ENCODE data around the gene RAB3IL1.
"Not testable (repeated sequence)": the region's sequence is repeated elsewhere in the genome, so short reads cannot be mapped to it uniquely, and the experiment has no call there.

The RAB3IL1 gene

DNA sequence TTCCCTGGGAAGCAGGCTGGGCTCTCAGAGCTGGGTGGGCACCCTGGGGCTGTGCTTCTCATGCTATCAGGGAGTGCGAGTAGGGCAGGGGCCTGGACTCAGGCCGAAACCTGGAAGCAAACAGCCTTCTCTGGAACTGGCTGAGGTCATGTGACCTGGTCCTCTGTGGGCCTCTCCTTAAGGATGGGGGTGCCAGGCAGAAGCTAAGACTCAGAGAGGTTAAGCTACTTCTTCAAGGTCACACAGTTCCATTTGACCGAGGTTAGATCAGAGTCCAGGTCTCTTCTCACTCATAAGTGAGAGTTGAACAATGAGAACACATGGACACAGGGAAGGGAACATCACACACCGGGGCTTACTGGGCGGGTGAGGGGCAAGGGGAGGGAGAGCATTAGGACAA, 33.4 kb downstream of the RAB3IL1 start:
- no peak for DNase-seq

DNA sequence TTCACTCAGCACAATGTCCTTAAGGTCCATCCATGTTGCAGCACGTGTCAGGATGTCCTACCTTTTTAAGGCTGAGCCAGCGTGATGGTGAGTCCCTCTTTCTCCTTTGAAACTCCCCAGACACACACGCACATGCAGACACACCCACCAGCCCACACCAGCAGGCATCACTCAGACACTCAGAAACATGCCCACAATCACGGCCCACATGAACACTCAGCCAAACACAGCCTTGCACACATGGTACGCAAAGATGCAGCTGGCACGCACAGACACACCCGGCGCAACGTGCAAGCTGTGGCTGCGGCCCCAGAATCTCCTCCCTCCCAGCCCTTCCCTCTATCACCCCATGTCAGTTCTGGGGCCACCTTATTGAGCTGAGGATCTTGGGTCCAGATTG, 34.0 kb downstream of the RAB3IL1 start:
- DNase-seq = no peak

DNA sequence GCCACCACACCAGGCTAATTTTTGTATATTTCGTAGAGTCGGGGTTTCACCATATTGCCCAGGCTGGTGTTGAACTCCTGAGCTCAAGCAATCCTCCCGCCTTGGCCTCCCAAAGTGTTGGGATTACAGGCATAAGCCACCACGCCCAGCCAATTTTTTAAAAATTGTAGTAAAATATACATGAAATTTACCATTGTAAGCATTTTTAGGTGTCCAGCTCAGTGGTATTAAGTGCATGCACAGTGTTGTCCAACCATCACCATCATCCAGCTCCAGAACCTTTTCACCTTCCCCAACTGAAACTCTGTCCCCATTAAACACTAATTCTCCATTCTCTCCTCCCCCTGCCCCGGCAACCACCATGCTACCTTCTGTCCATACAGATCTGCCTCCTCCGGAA, 34.5 kb downstream of the RAB3IL1 start:
- DNase-seq = no peak

DNA sequence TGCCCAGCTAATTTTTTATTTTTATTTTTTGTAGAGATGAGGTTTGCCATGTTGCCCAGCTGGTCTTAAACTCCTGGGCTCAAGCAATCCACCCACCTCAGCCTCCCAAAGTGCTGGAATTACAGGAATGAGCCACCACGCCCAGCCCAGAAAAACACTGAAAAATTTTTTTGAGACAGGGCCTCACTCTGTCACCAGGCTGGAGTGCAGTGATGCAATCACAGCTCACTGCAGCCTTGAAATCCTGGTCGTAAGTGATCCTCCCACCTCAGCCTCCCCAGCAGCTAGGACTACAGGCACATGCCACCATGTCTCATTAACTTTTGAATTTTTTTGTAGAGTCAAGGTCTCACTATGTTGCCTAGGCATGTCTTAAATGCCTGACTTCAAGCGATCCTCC, 35.1 kb downstream of the RAB3IL1 start:
- DNase-seq = not testable (repeated sequence)

DNA sequence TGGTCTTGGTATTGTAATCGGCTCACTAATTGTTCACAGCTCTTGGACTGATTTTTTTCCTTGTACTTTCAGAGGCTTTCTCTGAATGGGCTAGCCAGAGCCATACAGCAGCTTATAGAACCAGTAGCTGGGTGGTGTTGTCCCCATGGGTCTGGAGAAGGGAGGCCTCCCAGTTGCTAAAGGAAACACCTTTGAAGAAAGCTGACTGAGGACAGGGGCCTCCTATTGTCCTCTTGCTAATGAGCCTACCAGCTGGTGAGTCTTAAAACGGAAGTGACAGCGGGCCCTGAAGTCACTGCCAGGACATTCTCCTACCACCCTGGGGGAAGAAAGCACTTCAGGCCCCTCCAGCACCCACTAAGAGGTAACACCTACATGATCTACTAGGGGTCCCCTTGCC, 36.0 kb downstream of the RAB3IL1 start:
- no peak for DNase-seq

DNA sequence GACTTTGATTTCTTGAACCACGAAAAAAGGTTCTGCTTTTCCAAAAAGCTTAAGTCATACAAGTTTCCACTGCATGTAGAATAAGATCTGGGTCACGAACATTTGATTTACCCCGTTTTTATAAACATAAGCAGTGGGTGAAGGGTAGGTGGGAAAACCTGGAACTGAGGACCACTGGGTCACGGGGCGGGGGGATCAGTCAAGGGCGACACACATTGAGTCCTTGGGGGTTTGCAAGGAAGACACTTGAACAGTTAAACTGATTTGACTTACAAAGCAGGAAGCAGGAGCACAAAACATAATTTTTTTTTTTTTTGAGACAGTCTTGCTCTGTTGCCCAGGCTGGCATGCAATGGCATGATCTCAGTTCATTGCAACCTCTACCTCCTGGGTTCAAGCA, 36.9 kb downstream of the RAB3IL1 start:
- no peak for DNase-seq

DNA sequence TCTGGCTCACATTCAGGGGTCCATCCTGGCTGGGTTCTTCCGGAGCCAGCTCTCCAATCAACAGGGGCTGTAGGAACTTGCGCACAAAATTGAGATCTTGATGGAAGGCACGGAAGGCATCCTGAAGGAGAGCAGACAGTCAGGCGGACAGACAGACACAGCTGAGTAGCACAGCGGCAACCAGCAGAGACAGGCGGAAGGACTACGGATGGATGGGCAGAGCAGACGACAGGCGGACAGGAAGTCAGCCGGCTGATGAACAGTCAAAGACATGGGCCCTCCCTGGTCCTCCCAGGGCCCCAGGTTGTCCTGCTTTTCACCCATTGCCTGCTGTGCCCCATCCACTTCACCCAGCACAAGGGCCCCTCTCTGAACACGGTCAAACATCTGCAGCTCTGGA, 37.3 kb downstream of the RAB3IL1 start:
- no peak for DNase-seq

DNA sequence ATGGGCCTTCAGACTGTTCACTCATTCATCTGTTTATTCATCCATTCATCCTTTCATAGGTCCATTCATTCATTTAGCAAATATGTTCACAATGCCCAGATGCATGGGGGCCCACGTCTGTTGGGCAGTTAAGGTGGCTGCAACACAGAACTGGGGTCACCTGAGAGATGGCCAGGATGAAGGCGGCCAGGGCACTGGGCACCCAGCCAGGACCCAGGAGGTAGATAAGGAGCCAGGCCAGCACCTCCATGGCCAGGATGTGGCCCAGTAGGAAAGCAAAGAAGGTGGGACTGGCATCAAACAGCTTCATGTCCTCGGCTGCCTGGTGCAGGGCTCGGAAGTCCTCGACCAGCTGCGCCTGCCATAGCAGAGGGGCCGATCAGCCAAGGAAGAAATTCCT, 38.2 kb downstream of the RAB3IL1 start:
- no peak for DNase-seq

DNA sequence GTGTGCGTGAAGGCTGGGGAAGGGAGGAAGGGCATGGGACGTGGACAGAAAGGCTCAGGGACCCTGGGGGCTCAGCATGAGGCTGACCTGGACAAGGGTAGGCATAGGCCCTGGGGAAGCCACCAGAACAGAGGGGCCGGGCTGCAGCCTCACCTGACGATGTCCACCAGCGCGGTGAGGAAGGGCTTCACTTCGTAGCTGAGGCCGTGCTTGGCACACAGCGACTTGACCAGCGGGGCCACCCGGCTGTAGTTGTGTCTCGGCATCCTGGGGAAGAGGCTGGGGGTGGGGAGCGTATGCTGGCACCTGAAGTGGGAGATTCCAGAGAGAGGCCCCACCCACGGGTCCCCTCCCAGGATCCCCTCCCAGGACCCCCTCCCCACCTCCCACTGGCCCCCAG, 41.7 kb downstream of the RAB3IL1 start:
- no peak for DNase-seq

DNA sequence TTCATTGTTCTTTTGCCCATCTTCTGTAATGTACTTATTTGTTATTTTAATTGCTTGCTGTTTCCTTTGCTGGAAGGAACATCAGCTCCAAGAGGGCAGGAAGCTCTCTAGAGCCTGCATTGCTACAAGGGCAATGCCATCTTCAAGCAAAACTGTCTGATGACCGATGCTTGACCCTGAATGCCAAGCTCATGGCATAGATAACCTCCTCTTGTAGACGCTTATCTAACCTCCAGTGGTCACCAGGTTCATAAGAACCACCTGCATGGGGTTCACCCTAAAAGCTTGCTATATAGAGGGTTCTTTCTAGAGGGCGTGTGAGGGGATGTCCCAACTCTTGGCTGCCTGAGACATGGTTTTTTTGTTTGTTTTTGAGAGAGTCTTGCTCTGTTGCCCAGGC, 42.5 kb downstream of the RAB3IL1 start:
- no peak for DNase-seq

DNA sequence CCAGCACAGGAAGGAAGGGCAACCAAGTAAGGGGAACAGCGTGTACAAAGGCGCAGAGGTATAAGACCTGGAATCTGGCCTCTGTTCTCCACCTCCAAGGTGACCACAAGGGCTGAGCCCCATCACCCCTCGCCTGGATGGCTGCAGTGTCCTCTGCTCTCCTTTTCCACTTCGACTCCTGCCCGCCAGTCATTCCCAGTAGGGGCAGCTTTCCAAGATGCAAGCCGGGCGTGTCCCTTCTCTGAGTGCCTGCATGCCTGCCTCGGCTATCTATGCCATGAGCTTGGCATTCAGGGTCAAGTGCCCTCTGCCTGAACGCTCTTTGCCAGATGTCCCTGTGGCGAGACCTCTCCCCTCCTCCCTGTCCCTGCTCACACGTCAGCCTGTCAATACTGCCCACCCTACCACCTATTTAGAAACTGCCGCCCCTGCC, 43.0 kb downstream of the RAB3IL1 start:
- no peak for DNase-seq

DNA sequence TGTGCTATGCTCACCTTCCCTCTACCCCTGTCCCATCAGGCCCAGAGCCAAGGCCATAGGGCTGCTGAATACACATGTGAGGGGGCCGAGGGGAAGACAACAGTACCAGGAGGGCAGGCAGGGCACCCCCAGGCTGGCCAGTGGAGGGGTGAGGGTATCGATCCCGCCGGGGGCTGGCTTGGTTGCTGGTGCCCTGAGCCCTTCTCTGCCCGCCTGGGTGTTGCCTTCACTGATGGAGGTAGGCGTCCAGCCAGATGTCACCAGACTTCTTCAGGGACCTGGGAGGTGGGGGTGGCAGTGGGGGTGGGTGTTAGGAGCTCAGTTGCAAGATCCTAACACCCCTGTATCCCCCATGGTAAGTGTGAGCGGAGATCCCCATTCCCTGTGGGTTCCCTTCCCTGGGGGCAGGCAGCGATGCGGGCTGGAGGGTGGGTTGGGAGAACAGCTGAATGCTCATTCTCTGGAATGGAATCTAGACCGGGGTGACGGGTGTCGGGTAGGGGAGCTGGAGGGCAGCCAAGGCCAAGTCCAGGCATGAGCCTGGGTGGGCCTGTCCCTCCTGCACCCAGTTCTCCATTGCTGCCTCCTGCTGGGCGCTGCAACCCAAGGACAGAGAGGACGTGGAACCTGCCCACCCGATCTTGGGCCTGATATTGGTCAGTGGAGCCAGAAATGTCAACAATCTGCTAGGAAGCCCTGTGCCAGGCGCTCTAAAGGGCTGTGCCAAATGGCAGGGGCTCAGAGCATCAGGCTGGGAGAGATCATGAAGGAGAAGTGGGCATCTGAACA, 43.6 kb downstream of the RAB3IL1 start:
- no peak for DNase-seq

DNA sequence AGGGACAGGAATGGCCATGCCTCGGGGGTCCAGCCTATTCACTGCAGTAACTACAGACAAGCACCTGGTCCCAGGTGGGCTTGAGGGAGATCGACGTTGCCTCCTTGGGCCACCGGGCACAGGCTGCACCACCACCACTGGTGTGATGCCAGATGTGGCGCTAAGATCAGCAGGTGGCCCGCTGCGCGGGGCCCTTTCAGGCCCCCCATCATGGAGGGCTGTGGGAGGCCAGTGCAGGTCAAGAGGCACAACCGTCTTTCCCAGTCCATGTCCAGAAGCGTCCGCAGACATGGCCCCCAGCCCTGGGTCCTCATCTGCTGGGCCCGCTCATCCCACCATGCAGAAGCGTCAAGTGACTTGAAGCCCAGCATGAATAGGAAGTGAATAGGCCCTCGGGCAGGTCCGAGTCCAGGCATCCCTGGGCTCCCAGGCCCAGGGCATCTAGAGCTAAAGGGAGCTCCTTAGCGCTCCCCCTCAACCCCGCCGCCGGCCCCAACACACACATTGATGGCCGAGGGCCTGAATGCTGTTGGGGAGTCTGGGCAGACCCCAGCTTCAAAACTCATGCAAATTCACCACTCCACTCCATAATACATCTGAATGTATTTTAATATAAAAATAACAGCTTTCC, 44.3 kb downstream of the RAB3IL1 start:
- no peak for DNase-seq

DNA sequence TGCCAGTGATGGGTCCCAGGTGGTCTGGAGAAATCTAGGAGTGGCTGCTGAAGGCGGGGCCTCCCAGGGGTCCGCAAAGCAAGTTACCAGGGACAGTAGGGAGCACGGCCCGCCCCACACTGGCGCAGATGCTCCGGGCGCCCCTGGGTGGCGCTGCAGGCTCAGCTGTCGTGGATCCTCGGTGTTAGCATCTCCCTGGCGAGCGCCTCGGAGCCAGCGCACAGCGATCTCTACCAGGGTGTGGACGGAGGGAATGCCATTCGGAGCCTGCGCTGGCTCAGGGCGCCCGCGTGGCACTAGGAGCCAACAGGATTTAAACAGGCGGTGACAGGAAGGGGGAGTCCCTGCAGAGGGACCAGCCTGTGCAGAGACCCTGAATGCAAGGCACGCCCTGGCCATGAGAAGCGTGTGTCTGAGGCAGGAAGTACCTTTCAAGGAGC, 46.2 kb downstream of the RAB3IL1 start:
- peak; percentile 75 to 88 (median 81) for DNase-seq

DNA sequence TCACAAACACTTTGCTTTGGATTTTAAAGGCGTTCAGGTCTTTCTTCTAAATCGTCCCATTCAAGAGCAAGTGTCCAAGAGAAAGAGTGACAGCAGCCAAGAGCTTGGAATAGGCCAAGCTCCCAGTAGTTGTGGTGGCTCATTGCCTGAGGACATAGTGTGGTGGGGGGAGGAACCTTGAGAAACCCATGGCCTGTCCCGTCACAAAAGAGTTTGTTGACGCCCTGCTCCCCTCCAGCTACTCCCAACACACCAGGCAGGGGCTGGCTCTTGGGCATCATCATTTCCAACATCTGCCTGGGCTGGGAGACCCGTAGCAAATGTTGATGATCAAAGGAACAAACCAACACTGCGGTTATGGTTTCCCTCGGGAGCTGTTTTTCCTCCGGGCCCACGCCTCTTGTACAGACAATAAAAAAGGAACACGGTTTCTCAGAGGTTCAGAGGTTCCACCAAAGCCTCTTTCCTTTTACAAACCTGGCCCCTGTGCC, 46.8 kb downstream of the RAB3IL1 start:
- no peak for DNase-seq

DNA sequence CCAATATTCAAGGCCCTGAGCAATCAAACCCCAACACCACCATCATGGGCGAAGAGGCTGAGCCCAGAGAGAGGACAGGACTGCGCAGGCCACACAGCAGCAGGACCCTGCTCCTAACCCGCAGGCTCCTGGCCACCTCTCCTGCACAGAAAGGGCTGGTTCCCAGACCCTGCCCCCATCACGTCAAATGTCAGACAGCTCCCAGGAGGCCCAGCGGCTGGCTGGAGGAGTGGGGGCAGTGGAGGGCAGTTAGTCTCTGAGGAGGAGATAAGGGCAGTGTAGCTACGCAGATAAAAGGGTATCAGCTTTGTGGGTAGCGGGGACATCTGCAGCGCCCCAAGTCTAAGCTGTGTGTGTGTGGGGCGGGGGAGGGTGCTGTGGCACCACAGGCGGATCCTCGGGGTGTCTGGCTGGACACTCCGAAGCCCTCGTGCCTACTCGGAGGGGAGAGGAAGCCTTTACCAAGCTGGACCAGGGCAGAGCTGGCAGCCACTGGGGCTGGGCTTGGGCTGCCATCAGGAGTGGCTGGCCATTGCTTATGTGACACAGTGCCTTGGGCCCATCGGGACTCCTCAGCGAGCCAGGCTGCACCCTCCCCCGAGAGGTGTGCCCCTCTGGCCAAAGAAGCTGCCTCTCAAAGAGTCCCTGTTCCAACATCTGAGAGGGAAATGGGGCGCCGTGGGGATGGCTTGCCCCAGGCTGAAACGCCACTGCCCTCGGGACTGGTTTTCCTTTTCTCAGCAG, 47.5 kb downstream of the RAB3IL1 start:
- DNase-seq = no peak

DNA sequence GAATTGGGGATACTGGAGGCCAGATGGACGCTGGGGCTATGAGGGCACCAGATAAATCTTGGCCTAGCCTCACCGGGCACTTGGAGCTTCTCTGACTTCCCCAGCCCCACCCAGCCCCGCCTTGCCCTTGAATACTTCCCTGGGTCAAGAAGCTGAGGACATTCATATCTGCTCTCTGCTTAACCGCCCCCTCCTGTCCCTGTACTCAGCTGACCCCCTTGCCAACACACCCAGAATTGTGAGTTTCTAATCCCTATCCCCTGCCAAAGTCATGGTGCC, 48.0 kb downstream of the RAB3IL1 start:
- DNase-seq = no peak

DNA sequence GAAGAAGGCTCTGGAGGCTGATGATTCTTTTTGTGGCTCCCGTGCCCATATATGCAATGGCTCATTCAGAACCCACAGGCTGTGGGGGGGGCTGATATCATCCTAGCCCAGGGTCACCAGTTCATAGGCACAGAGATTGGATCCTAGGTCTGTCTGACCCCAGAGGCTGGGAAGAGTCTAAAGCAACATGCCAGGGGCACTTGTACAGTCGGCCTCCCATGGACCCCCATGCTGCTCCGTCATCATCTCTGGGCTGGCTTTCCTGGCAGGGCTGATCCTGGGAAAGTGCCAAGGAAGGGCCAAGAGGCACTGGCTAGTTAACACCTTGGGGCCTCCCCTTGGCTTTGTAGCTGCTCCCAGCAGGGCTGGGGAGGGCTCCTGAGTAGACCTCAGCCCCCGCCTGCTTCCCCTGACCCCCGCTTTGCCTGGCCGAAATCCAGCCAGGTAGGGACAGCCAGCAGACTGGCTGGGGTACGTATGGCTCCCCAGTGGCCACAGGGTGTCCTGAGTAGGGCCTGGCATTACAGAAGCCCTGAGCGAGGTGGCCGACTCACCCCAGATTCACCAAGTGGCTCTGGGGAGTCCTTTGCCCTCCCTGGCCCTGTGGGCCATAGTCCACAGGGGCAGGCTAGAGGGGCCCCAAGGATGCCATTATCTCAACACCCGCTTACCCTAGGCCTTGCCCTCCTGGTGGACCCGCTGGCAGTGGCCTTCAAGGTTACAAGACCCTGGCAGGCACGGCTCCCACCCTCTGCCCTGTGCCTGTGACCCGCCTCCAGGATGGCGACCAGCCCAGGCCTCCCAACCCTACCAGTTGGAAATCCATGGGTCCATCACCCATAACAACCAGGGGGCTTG, 48.6 kb downstream of the RAB3IL1 start:
- no peak for DNase-seq

DNA sequence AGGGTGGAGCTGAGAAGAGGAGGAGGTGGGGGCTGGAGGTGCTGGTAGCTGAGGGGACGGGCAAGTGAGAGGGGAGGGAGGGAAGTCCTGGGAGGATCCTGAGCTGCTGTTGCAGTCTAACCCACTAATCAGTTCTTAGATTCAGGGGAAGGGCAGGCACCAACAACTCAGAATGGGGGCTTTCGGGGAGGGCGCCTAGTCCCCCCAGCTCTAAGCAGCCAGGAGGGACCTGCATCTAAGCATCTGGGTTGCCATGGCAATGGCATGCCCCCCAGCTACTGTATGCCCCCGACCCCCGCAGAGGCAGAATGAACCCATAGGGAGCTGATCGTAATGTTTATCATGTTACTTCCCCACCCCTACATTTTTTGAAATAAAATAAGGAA, 50.4 kb downstream of the RAB3IL1 start:
- DNase-seq = no peak

DNA sequence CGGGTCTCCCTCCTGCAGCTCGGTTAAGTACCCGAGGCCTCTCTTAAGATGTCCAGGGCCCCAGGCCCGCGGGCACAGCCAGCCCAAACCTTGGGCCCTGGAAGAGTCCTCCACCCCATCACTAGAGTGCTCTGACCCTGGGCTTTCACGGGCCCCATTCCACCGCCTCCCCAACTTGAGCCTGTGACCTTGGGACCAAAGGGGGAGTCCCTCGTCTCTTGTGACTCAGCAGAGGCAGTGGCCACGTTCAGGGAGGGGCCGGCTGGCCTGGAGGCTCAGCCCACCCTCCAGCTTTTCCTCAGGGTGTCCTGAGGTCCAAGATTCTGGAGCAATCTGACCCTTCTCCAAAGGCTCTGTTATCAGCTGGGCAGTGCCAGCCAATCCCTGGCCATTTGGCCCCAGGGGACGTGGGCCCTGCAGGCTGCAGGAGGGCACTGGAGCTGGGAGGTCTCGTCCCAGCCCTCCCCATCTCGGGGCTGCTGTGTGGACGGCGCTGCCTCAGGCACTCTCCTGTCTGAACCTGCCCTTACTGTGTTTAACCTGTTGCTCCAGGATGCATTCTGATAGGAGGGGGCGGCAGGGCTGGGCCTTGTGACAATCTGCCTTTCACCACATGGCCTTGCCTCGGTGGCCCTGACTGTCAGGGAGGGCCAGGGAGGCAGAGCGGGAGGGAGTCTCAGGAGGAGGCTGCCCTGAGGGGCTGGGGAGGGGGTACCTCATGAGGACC, 51.0 kb downstream of the RAB3IL1 start:
- no peak for DNase-seq

DNA sequence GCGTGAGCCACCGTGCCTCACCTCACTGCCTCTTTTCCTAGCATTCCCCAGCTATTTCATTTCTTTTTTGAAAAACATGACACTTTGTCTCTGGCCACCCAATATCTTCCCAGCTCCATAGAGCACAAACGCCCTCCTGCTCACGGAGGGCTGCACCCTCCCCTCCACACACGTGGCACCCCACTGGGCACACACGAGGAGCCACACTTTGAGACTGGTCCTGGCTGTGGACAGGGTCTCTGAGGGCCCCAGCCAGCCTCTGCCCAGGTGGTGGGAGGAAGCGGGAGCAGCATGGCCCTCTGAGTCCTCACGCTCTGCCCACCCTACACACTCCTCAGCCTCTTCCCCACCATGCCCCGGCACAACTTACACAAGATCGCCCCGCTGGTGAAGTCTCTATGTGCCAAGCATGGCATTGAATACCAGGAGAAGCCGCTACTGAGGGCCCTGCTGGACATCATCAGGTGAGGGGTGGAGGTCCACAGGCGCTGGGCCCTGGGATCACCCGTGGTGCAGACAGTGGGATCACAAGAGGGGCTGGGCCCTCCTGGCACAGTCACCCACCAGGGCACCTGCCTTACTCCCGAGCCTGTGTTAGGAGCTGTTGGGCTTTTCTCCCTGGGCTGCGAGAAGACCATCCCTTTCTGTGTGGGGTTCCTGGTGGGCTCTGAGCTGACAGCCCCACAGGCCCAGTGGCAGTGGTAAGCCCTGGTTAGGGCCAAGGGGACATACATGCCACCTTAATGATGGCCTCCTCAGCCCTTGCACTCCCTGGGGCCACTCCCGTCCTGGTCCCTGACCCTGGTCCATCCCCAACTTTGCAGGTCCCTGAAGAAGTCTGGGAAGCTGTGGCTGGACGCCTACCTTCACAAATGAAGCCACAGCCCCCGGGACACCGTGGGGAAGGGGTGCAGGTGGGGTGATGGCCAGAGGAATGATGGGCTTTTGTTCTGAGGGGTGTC, 52.3 kb downstream of the RAB3IL1 start:
- no peak for DNase-seq

Data from suppressor macrophage treated with lipopolysaccharide for 1 hour (primary cell).